Occipital lobe (tissue), 3 donors: Measurements from ENCODE around the gene AKTIP. TPM values are rescaled to one million over a fixed set of nuclear protein-coding genes. Genes with fewer than 3 reads are reported as not detected.

Experiments used
- DNase-seq: peaks from one replicate; lab custom pipeline; 2025; lab: John Stamatoyannopoulos, UW
- small RNA-seq: library from RNA; depleted of rRNA; stranded (forward); fragments of <200 nt; gene quantifications from one replicate; pipeline ENCODE3, GENCODE V24; 2014
- total RNA-seq: library from RNA; depleted of rRNA; stranded (reverse); fragments of >200 nt; gene quantifications from one replicate; pipeline ENCODE4 v1.2.3, GENCODE V29; 2014

Gene AKTIP
- total RNA-seq, 1 donor from 2014 or later = 67.2 TPM

DNA sequence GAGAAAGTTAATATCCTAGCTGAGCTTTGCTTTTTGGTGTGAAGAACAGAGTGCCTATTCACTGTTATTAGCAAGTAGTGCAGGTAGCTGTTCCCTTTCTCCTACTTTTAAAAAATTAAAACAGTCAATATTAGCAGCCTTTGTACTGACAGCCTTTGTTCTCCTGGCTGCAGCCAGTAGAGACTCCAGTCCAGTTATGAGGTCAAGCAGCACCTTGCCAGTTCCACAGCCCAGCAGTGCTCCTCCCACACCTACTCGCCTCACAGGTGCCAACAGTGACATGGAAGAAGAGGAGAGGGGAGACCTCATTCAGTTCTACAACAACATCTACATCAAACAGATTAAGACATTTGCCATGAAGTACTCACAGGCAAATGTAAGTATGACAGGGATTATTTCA lies 22.6 kb downstream of the AKTIP start:
- DNase-seq = no peak

- DNase-seq = no peak
These were observed 24.0 kb downstream of the AKTIP start for GRCh38 chr16:53478965-53479364.

DNA sequence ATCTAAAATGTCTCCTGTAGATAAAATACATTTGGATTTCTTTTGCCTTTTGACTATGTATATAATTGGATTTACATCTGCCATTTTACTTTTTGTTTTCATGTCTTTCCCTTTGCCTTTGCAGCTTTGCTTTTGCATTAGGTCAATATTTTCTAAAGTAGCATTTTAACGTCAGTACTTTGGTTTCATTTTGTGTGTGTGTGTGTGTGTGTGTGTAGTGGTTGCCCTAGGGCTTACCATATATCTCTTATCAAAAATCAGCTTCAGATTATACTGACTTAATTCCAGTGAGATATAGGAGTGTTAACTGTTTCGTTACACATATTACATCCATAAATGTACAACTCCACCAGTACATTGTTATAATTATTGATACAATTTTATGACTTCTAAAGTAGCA lies 26.1 kb downstream of the AKTIP start:
- DNase-seq = no peak

- no peak for DNase-seq
These were observed 37.3 kb downstream of the AKTIP start for GRCh38 chr16:53465606-53466280.

DNA sequence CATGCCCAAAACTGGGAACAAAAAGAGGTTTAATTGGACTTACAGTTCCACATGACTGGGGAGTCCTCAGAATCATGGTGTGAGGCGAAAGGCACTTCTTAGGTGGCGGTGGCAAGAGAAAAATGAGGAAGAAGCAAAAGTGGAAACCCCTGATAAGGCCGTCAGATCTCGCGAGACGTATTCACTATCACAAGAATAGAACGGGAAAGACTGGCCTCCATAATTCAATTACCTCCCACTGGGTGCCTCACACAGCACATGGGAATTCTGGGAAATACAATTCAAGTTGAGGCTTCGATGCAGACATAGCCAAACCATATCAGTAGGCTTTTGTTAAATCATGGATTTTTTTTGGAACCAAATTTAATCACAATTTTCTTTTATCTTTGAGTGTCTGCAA lies 44.4 kb downstream of the AKTIP start:
- no peak for DNase-seq

DNA sequence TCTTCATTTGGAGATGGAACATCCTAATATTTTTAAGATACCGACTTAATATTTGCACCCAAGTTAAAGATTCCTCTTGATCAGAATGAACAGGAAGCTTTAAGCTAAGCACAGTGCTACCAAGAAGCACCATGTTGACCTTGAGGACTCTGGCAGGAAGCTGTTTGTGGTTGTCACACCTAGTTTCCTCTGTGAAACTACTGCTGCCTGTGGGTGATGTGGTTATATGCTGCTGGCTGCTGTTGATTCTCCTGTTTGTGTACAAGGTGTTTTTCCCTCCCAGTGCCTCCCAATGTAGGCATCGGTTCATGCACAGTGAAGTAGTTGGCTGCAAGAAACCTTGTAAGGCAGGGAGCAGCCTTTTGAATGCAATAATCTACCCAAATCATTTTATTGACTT lies 45.3 kb downstream of the AKTIP start:
- DNase-seq = no peak

DNA sequence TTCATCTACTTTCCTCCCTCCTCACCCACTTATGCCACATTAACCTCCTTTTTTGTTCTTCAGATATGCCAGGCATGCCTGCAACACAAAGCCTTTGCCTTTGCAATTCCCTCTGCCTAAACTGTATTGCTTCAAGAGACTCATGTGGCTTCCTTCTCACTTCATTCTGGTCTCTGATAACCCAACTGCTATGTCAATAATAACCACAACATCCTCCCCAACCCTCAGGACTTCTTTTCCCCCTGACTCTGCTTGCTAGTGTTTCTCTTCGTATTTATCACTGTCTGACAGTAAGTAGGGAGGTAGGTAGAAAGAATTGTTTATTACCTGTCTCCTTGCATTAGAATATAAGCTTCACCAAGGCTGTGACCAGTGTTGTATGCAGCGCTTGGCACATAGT lies 46.4 kb downstream of the AKTIP start:
- no peak for DNase-seq

DNA sequence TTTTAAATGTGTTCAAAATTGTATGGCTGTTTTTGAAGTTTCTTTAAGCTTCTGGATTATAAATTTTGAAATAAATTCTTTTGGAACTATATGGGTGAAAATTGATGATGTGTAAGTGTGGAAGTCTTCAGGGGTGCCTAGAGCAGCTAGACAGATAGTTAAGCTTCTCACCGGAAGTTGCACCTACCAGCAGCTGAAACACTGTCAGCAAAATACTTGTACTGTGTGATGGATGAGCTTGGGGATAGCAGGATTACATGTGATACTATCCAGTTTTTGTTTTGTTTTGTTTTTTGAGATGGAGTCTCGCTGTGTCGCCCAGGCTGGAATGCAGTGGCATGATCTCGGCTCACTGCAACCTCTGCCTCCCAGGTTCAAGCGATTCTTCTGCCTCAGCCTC lies 49.1 kb downstream of the AKTIP start:
- DNase-seq = no peak

DNA sequence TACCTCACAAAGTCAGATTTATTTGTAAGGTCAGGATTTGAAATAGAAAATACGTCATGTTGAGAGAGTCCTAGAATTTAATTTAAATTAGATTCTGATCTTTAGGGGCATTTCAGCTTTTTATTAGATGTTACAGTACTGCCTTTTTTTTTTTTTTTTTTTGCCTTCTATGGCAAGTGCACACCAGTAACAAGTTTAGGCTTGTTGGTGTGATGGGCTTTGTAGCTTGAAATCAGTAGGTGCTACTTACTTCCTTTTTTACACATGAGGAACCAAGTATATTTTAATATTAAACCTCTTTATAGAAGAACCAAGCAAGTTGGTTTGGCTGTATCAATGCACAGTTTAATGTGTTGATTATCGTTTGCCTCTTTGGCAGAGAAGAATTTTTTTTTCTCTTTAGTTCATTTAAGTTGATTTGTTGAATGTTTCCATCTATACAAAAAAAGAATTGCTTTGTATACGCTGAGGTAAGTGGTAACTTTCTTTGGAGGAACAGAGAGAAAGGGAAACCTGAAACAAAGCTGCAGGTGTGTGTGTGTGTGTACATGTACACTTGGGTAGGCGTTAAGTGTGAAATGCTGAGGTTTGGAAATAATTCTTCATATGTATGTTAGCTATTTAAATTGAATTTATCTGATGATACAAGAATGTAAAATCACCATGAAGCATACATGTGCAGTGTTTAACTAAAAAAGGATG lies 53.0 kb downstream of the AKTIP start:
- no peak for DNase-seq

- DNase-seq = no peak
These were observed 56.9 kb downstream of the AKTIP start for GRCh38 chr16:53446090-53446489.

- DNase-seq = no peak
These were observed 57.5 kb downstream of the AKTIP start for GRCh38 chr16:53445534-53445933.

Small RNA genes within 50 kb of the gene (small RNA-seq; reads per million reads assigned to genes)
- not detected for gene RNU6-1153P

Other genes starting within 250 kb of the AKTIP start
- gene RBL2, start 68.7 kb downstream of the AKTIP start, total RNA-seq = 125 TPM
- gene RPGRIP1L, start 200.7 kb upstream of the AKTIP start, total RNA-seq = 23.6 TPM
- 154 TPM for gene FTO, start 200.9 kb upstream of the AKTIP start, total RNA-seq